ENCODE measurements around the gene LBH. TPM values are rescaled to one million over a fixed set of nuclear protein-coding genes. Genes with fewer than 3 reads are reported as not detected.

The LBH gene
- total RNA-seq, 2 experiments from 2014 or later, result 127 to 130 TPM

GRCh38 chr2:30209227-30209626, 22.1 kb upstream of the LBH start:
- Mint-ChIP-seq H3K4me1 (ENCODE audit: low read depth) (peaks cover 17% of the 10 kb centered on the region), H3K4me3 (no peak overlapping the region), H3K9me3 (no peaks in the 10 kb centered on the region), H3K27me3 (no peaks in the 10 kb centered on the region), H3K27ac (peak overlapping the region; percentile 76), H3K36me3 (ENCODE audit: low read depth) (no peaks in the 10 kb centered on the region)
- POLR2A ChIA-PET, result interaction anchor here (0.5 to 2.2 kb wide), 7 partner anchors 17 to 497 kb away, joined by 3 to 8 read pairs (median 3); partner anchors contain the start of gene LBH
- intact Hi-C loops (cut with micrococcal nuclease), result no loop called here
- CTCF ChIA-PET, result interaction anchor here (0.6 to 7.1 kb wide), 48 partner anchors 8 to 500 kb away, joined by 3 to 185 read pairs (median 5); partner anchors contain the start of genes LBH and LCLAT1
- TF ChIP-seq, protein P1, sequence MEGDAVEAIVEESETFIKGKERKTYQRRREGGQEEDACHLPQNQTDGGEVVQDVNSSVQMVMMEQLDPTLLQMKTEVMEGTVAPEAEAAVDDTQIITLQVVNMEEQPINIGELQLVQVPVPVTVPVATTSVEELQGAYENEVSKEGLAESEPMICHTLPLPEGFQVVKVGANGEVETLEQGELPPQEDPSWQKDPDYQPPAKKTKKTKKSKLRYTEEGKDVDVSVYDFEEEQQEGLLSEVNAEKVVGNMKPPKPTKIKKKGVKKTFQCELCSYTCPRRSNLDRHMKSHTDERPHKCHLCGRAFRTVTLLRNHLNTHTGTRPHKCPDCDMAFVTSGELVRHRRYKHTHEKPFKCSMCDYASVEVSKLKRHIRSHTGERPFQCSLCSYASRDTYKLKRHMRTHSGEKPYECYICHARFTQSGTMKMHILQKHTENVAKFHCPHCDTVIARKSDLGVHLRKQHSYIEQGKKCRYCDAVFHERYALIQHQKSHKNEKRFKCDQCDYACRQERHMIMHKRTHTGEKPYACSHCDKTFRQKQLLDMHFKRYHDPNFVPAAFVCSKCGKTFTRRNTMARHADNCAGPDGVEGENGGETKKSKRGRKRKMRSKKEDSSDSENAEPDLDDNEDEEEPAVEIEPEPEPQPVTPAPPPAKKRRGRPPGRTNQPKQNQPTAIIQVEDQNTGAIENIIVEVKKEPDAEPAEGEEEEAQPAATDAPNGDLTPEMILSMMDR (IDR thresholded peaks at IDR 0.05), result no peak
- ATAC-seq (peak; percentile 60), DNase-seq (no peak)

- ATAC-seq (no peak), DNase-seq (no peak)
- Mint-ChIP-seq H3K4me1 (ENCODE audit: low read depth) (peaks cover 28% of the 10 kb centered on the region), H3K27ac (no peak overlapping the region), H3K9me3 (no peaks in the 10 kb centered on the region), H3K4me3 (no peak overlapping the region), H3K27me3 (no peaks in the 10 kb centered on the region), H3K36me3 (ENCODE audit: low read depth) (no peaks in the 10 kb centered on the region)
- TF ChIP-seq, protein P1 (IDR thresholded peaks at IDR 0.05), result no peak
- intact Hi-C loops (cut with micrococcal nuclease), result no loop called here
- ChIA-PET POLR2A (no interaction called here), CTCF (interaction anchor here (1.3 to 2.4 kb wide), 5 partner anchors 17 to 498 kb away, joined by 4 to 10 read pairs (median 5); no protein-coding TSS in a partner anchor)
Observed at GRCh38 chr2:30213326-30213725, 18.0 kb upstream of the LBH start.

- POLR2A ChIA-PET, result no interaction called here
Observed at GRCh38 chr2:30213907-30214463, 17.3 kb upstream of the LBH start.

DNA sequence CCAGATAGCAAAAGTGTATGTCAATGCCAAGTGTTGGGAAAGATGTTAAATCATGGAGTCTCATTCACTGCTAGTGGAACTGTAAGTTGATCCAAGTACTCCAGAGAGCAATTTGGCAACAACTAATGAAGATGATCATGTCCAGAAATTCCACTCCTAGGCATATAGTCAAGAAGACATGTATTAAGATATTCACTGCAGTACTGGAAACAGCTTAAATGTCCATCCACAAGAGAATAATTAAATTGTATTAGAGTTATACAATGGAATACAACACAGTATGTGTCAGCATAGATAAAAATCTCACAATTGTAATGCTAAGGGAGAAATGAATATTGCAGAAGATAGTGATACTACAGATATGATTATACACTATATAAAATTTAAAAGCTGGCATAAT, 15.2 kb upstream of the LBH start:
- TF ChIP-seq, protein P1 (IDR thresholded peaks at IDR 0.05), result no peak
- H3K9me3 Mint-ChIP-seq, result no peaks in the 10 kb centered on the region

More at GRCh38 chr2:30213907-30214463, 17.3 kb upstream of the LBH start:
- no peaks in the 10 kb centered on the region for H3K27me3 Mint-ChIP-seq
- H3K4me1 Mint-ChIP-seq (ENCODE audit: low read depth), result peaks cover 21% of the 10 kb centered on the region
- ATAC-seq, result no peak
- CTCF ChIA-PET, result interaction anchor here (1.3 to 2.4 kb wide), 6 partner anchors 8 to 497 kb away, joined by 4 to 10 read pairs (median 4); no protein-coding TSS in a partner anchor
- H3K36me3 Mint-ChIP-seq (ENCODE audit: low read depth), result no peaks in the 10 kb centered on the region
- intact Hi-C loops (cut with micrococcal nuclease), result no loop called here
- H3K27ac Mint-ChIP-seq, result no peak overlapping the region
- DNase-seq, result no peak
- TF ChIP-seq, protein P1 (IDR thresholded peaks at IDR 0.05), result no peak
- H3K4me3 Mint-ChIP-seq, result no peak overlapping the region
- no peaks in the 10 kb centered on the region for H3K9me3 Mint-ChIP-seq

More for the DNA sequence above, 15.2 kb upstream of the LBH start:
- DNase-seq (no peak), ATAC-seq (no peak)
- Mint-ChIP-seq H3K36me3 (ENCODE audit: low read depth) (no peaks in the 10 kb centered on the region), H3K27me3 (no peaks in the 10 kb centered on the region), H3K27ac (no peak overlapping the region), H3K4me3 (no peak overlapping the region), H3K4me1 (ENCODE audit: low read depth) (peaks cover 11% of the 10 kb centered on the region)
- intact Hi-C loops (cut with micrococcal nuclease), result no loop called here
- POLR2A ChIA-PET, result interaction anchor here (1.0 to 1.5 kb wide), 4 partner anchors 16 to 156 kb away, joined by 3 to 4 read pairs (median 4); no protein-coding TSS in a partner anchor
- CTCF ChIA-PET, result interaction anchor here (1.5 to 1.7 kb wide), 4 partner anchors 8 to 490 kb away, joined by 4 to 12 read pairs (median 6); no protein-coding TSS in a partner anchor
